WTC11 (cell line): ENCODE measurements around the gene GRK2.

Source experiments
- CBFB ChIP-seq: sonication (generic); formaldehyde crosslinking; IDR thresholded peaks from 2 replicates; pipeline ENCODE4 v1.8.1; 2022; ENCODE audit warnings: mild to moderate bottlenecking, low read depth, missing genetic modification reagents
- CTCF ChIP-seq: fragments of 200-600 bp; IDR thresholded peaks from 2 replicates; pipeline ENCODE4 v1.8.0; 2022; ENCODE audit warnings: antibody characterized with exemption
- E2F1 ChIP-seq: sonication (generic); formaldehyde crosslinking; IDR thresholded peaks from 2 replicates; pipeline ENCODE4 v1.8.0; 2022; ENCODE audit warnings: mild to moderate bottlenecking, missing genetic modification reagents
- ESRRA ChIP-seq: sonication (generic); formaldehyde crosslinking; IDR thresholded peaks from 2 replicates; pipeline ENCODE4 v1.8.1; 2022; ENCODE audit warnings: mild to moderate bottlenecking, missing genetic modification reagents, borderline replicate concordance
- FOXJ3 ChIP-seq: sonication (generic); formaldehyde crosslinking; IDR thresholded peaks from 2 replicates; pipeline ENCODE4 v1.9.0; 2021; ENCODE audit warnings: missing genetic modification reagents, mild to moderate bottlenecking, borderline replicate concordance
- GABPB1 ChIP-seq: sonication (generic); formaldehyde crosslinking; IDR thresholded peaks from 2 replicates; pipeline ENCODE4 v1.8.1; 2023; ENCODE audit warnings: mild to moderate bottlenecking, missing genetic modification reagents
- JUN ChIP-seq: sonication (generic); formaldehyde crosslinking; IDR thresholded peaks from 2 replicates; pipeline ENCODE4 v1.8.0; 2023; ENCODE audit warnings: mild to moderate bottlenecking, missing genetic modification reagents
- MYBL2 ChIP-seq: sonication (generic); formaldehyde crosslinking; IDR thresholded peaks from 2 replicates; pipeline ENCODE4 v1.8.1; 2023; ENCODE audit warnings: mild to moderate bottlenecking, moderate library complexity, missing genetic modification reagents
- NFYB ChIP-seq: sonication (generic); formaldehyde crosslinking; conservative IDR thresholded peaks from 2 replicates; pipeline ENCODE4 v1.8.0; 2022; ENCODE audit warnings: low read depth, missing genetic modification reagents
- PREB ChIP-seq: sonication (generic); formaldehyde crosslinking; IDR thresholded peaks from 2 replicates; pipeline ENCODE4 v1.8.1; 2022; ENCODE audit warnings: mild to moderate bottlenecking, missing genetic modification reagents, moderate library complexity, borderline replicate concordance
- SP1 ChIP-seq: sonication (generic); formaldehyde crosslinking; conservative IDR thresholded peaks from 2 replicates; pipeline ENCODE4 v1.8.1; 2022; ENCODE audit warnings: missing genetic modification reagents
- TEAD4 ChIP-seq: sonication (generic); formaldehyde crosslinking; IDR thresholded peaks from 2 replicates; pipeline ENCODE4 v1.8.0; 2022; ENCODE audit warnings: mild to moderate bottlenecking, missing genetic modification reagents
- USF1 ChIP-seq: sonication (generic); formaldehyde crosslinking; IDR thresholded peaks from 2 replicates; pipeline ENCODE4 v1.8.0; 2022; ENCODE audit warnings: mild to moderate bottlenecking, missing genetic modification reagents

- no peak for TF ChIP-seq CTCF
- no peak for TF ChIP-seq TEAD4 (CRISPR knock-in tag)
- TF ChIP-seq FOXJ3 (CRISPR knock-in tag) = no peak
- TF ChIP-seq USF1 (CRISPR knock-in tag) = no peak
- TF ChIP-seq E2F1 (CRISPR knock-in tag) = no peak
- no peak for TF ChIP-seq NFYB
- TF ChIP-seq MYBL2 = no peak
- TF ChIP-seq CBFB (CRISPR knock-in tag) = no peak
- no peak for TF ChIP-seq GABPB1 (CRISPR knock-in tag)
- TF ChIP-seq JUN (CRISPR knock-in tag) = no peak
- TF ChIP-seq PREB (CRISPR knock-in tag) = no peak
- no peak for TF ChIP-seq ESRRA
- no peak for TF ChIP-seq SP1
Measured at GRCh38 chr11:67314218-67314617, 47.9 kb downstream of the GRK2 start.
